Camera-type eye (tissue), 1 donor: ENCODE data around the gene ZNF783. TPM values are rescaled to one million over a fixed set of nuclear protein-coding genes. Genes with fewer than 3 reads are reported as not detected.

Experiments
- total RNA-seq: library from RNA; depleted of rRNA; stranded (reverse); fragments of >200 nt; gene quantifications from one replicate; pipeline ENCODE4 v1.2.3, GENCODE V29; 2014

The ZNF783 gene
- 18.6 TPM for total RNA-seq

GRCh38 chr7:149261829-149262617 lies at the start of gene ZNF783:
Gene ZNF783, plus strand, starts transcription at chr7:149262196. Its CDS starts 138 bp downstream, at chr7:149262334.

DNA sequence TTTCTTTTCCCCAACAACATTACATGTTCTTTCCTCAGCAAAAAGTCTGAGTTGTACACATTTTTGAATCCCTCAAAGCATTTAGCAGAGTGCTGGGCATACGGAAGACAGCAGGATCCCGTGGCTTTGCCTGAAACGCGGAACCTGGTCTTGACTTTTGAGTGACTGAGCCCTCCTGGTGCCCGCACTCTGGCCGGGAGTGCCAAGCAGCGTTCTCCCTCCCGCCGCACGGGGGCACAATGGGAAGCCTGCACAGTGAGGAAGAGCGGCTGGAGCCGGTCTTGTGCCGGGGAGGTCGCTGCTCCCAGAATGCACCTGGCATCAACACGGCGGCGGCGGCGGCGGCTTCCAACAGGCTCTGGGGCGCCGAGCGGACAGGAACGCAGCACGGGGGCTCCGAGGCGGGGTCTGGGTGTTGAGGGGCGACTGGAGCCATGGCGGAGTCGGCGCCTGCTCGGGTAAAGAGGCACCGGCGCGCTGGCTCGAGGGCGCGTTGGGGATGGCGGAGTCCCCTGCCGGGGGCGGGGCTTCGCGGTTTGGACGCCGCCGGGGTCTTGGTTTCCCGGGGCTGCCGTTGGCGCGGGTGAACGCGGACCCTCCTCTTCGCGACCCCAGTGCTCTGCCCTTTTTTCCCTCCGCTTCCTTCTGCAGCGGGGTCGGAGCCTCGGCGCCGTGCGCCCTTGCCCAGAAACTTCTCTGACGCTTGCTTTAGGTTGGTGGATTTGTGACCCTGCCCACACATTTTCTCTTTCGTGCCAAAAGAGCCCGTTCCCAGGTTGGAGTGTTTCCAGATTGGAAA lies 22.5 kb upstream of the ZNF783 start, which contains the start of gene ZNF212:
Gene ZNF212, plus strand, starts transcription at position 307 of the 799 bp plus-strand sequence. Its CDS starts 128 bp downstream, at position 435.

Other genes with a start within 250 kb of the ZNF783 start
- 104 TPM for gene PDIA4, start 233.7 kb upstream of the ZNF783 start, total RNA-seq
- gene ZNF786, start 171.5 kb upstream of the ZNF783 start, total RNA-seq = 15.8 TPM
- gene ZNF425, start 135.9 kb upstream of the ZNF783 start, total RNA-seq = 6.7 TPM
- gene ZNF398, start 114.7 kb upstream of the ZNF783 start, total RNA-seq = 30.3 TPM
- gene ZNF282, start 66.7 kb upstream of the ZNF783 start, total RNA-seq = 35.6 TPM
- gene ZNF212, start 22.5 kb upstream of the ZNF783 start, total RNA-seq = 18.9 TPM
- gene ZNF777, start 198.9 kb downstream of the ZNF783 start, total RNA-seq = 10.9 TPM
- 22.8 TPM for gene ZNF746, start 235.6 kb downstream of the ZNF783 start, total RNA-seq